ENCODE data around the gene DCTN3.
A peak's percentile ranks its signal among the peaks of the same experiment; 100 is the strongest.

DNA sequence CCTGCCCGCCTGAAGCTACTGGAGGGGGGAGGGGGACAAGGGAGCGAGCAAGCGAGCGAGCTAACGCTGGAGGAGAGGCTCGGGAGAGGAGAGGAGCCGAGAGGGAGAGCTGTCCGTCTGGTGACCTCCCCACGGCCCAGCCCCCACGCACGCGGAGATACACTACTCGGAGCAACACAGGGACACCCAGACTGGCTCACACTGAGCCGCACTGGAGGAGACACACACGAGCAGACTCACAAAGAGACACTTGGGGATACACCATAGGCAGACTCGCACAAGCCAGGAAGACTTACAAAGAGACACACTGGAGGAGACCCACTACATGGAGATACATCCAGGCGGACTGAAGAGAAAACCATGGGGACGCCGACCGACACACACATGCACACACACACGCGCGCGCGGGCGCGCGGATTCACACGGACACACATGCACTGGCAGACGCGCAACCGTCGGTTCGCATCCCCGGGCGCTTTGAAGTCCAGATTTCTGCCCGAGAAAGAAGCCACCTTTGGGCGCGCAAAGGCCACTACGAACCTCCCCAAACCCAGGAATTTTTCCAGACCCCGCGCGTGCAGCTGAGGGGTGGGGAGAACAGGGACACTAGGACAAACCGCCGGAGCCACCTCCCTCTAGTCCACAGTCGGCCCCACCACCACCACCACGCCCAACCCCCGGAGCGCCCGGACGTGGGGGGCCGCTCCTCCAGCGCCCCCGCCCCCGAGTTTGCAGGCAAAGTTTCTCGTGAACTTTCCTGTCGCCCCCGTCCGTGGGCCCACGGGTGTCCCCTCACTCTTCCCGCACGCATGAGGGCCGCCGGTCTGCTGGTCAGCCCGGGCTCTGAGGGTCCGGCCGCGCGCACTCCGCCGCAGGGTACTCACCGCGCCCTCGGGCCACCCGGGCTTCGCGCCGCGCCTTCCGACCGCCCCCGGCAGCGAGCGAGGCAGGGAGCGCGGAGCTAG, 31.3 kb downstream of the DCTN3 start:
- TF ChIP-seq, protein P1, sequence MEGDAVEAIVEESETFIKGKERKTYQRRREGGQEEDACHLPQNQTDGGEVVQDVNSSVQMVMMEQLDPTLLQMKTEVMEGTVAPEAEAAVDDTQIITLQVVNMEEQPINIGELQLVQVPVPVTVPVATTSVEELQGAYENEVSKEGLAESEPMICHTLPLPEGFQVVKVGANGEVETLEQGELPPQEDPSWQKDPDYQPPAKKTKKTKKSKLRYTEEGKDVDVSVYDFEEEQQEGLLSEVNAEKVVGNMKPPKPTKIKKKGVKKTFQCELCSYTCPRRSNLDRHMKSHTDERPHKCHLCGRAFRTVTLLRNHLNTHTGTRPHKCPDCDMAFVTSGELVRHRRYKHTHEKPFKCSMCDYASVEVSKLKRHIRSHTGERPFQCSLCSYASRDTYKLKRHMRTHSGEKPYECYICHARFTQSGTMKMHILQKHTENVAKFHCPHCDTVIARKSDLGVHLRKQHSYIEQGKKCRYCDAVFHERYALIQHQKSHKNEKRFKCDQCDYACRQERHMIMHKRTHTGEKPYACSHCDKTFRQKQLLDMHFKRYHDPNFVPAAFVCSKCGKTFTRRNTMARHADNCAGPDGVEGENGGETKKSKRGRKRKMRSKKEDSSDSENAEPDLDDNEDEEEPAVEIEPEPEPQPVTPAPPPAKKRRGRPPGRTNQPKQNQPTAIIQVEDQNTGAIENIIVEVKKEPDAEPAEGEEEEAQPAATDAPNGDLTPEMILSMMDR (conservative IDR thresholded peaks at IDR 0.05 in 1 of 2, IDR thresholded peaks at IDR 0.05 in 1 of 2; ENCODE audit: low read depth in 1 of 2, low read length in 2 of 2): no peak
- TF ChIP-seq EZH2 (IDR thresholded peaks at IDR 0.05; ENCODE audit: low read length, missing control alignments): peak; percentile 95

Data from fibroblast of lung (primary cell).